Neutrophil (primary cell): ENCODE measurements around the gene GEMIN5.

Experiments
- H3K27ac ChIP-seq: fragments of 200-600 bp; sonication (generic); 2 replicates; pipeline ENCODE4 v1.5.1; 2016; ENCODE audit warnings: mild to moderate bottlenecking, moderate library complexity
- H3K27me3 ChIP-seq: fragments of 200-600 bp; sonication (generic); 2 replicates; pipeline ENCODE4 v1.6.0; 2016; ENCODE audit warnings: mild to moderate bottlenecking
- H3K36me3 ChIP-seq: fragments of 200-600 bp; sonication (generic); 2 replicates; pipeline ENCODE4 v1.5.1; 2017
- H3K4me1 ChIP-seq, 2 experiments: fragments of 200-600 bp in 1 of 2; sonication (generic) in 1 of 2; 1 replicate in 1 of 2; 2 replicates in 1 of 2; pipeline versions ENCODE4 v1.5.1 to v1.6.1; 2013 to 2016; ENCODE audit warnings: low read depth in 1 of 2, low read length in 1 of 2, mild to moderate bottlenecking in 1 of 2, moderate library complexity in 1 of 2; ENCODE audit not compliant: control insufficient read depth in 1 of 2, insufficient read depth in 1 of 2
- H3K4me3 ChIP-seq, 2 experiments: fragments of 200-600 bp in 1 of 2; sonication (generic) in 1 of 2; 1 replicate in 1 of 2; 2 replicates in 1 of 2; pipeline ENCODE4 v1.5.1; 2013 to 2016; ENCODE audit warnings: low read depth in 1 of 2, low read length in 1 of 2, mild to moderate bottlenecking in 1 of 2, moderate library complexity in 1 of 2
- H3K9me3 ChIP-seq: fragments of 200-600 bp; sonication (generic); 2 replicates; pipeline ENCODE4 v1.5.1; 2016
- TF ChIP-seq, protein P1 (sequence below): fragments of 200-600 bp; sonication (generic); IDR thresholded peaks from 2 replicates; pipeline ENCODE4 v1.5.1; 2016; ENCODE audit warnings: antibody characterized with exemption

The GEMIN5 gene

DNA sequence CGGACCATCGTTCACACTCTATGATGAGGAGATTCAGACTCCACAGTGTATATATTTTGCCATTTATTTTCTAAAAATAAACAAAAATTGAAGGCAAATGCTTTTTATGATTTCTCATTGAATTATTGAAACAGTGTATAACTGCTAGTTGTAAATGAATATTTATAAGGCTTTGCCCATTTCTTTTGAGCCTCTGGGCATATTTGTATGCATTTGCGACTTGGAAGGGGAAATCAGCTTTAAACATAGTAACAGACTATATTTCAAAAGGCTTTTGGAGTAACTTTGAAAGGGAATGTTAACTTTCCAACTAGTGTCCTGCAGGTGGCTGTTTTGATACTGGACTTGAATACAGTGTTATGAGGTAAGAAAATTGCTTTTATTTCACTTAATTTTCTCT lies 28.9 kb upstream of the GEMIN5 start:
- Histone ChIP-seq H3K9me3 (no peaks in the 10 kb centered on the region), H3K27ac (no peak overlapping the region), H3K27me3 (no peaks in the 10 kb centered on the region), H3K4me3 (no peak overlapping the region), H3K36me3 (peaks cover 38% of the 10 kb centered on the region), H3K4me1 (no peaks in the 10 kb centered on the region)
- TF ChIP-seq, protein P1, sequence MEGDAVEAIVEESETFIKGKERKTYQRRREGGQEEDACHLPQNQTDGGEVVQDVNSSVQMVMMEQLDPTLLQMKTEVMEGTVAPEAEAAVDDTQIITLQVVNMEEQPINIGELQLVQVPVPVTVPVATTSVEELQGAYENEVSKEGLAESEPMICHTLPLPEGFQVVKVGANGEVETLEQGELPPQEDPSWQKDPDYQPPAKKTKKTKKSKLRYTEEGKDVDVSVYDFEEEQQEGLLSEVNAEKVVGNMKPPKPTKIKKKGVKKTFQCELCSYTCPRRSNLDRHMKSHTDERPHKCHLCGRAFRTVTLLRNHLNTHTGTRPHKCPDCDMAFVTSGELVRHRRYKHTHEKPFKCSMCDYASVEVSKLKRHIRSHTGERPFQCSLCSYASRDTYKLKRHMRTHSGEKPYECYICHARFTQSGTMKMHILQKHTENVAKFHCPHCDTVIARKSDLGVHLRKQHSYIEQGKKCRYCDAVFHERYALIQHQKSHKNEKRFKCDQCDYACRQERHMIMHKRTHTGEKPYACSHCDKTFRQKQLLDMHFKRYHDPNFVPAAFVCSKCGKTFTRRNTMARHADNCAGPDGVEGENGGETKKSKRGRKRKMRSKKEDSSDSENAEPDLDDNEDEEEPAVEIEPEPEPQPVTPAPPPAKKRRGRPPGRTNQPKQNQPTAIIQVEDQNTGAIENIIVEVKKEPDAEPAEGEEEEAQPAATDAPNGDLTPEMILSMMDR = no peak

DNA sequence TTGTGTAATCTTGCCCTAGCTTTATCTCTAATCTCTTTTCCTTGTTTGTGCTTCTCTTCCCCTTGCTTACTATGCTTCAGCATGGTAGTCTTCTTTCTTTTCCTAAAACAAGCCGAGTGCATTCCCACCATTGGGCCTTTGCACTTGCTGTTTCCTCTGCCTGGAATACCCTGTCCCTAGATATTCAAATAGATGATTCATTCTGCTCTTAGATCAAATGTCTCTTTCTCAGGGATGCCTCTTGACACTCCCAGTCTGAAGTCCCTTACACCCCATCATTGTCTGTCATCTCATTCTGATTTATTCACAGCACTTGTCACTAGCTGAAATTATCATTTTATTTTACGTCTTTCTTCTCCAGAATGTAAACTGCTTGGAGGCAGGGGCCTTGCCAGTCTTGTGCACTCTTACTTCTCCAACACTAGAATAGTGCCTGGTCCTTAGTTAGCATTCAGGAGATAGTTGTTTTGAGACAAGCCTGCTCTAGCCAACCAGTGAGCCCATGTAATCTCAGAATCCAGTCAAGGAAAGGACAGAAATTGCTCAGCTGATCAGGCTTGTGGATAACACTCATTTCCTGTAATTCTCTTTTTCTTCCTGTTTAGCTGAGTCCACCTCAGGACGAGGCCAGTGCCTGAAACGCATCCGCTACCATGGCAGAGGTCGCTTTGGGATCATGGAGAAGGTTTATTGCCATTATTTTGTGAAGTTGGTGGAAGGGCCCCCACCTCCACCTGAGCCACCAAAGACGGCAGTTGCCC lies 28.2 kb upstream of the GEMIN5 start:
- peaks cover 44% of the 10 kb centered on the region for H3K36me3 ChIP-seq
- H3K4me3 ChIP-seq = no peak overlapping the region
- H3K4me1 ChIP-seq = no peaks in the 10 kb centered on the region
- no peaks in the 10 kb centered on the region for H3K9me3 ChIP-seq
- H3K27me3 ChIP-seq = no peaks in the 10 kb centered on the region
- H3K27ac ChIP-seq = no peak overlapping the region
- TF ChIP-seq, protein P1 = no peak

DNA sequence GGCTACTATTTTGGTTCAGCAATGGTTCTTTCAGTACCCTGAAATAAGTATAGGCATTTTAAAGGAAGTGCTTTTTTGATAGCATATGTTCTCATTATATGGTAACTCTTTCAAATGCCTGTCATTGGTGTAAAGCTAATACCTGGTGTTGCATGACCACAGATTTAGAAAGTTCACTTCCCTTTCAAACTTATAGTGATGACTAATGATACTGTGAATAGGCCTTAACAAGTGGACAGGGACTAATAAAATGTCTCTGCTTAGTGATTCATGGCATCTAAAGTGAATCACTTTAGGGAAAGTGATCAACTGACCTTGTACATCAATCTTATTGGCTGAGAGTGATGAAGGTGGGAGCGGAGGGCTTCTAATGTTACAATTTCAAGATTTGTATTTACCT lies 24.5 kb upstream of the GEMIN5 start:
- Histone ChIP-seq H3K27ac (no peak overlapping the region), H3K4me3 (no peak overlapping the region), H3K27me3 (no peaks in the 10 kb centered on the region), H3K4me1 (no peaks in the 10 kb centered on the region), H3K9me3 (no peaks in the 10 kb centered on the region), H3K36me3 (peaks cover 66% of the 10 kb centered on the region)
- TF ChIP-seq, protein P1 = no peak

DNA sequence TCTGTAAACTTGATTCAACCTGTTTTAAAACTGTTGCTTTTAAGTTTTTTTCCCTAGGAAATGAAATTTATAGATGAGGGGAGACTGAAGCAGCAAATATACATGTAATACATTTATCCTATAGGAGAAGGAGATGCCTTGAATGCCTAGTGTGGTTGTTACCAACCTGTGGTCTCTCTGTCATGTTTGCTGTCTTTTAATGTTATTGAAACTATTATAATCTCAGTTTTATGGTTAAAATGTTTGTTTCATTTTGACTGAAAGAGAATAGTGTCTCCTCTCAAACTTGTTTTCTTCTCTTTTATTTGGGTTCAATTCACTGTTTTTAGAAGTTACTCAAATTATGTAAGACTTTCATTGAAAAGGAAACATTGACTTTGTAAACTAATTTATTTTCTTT lies 18.7 kb upstream of the GEMIN5 start:
- no peaks in the 10 kb centered on the region for H3K27me3 ChIP-seq
- peaks cover 49% of the 10 kb centered on the region for H3K36me3 ChIP-seq
- TF ChIP-seq, protein P1 = no peak
- no peak overlapping the region for H3K27ac ChIP-seq
- no peaks in the 10 kb centered on the region for H3K9me3 ChIP-seq
- H3K4me3 ChIP-seq = no peak overlapping the region
- H3K4me1 ChIP-seq = no peaks in the 10 kb centered on the region

DNA sequence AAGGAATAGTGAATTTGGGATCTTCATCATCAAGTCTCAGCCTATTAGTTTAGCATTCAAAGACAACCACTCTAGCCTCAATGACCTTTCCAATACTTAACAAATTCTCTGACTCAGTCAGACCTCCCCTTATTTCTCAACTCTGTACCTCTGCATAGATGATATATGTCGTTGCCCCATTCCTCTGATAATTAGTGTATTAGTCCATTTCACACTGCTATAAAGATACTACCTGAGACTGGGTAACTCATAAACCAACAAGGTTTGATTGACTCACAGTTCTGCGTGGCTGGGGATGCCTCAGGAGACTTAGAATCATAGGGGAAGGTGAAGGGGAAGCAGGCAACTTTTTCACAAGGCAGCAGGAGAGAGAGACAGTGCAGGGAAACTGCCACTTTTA lies 11.8 kb upstream of the GEMIN5 start:
- no peaks in the 10 kb centered on the region for H3K9me3 ChIP-seq
- no peak overlapping the region for H3K4me3 ChIP-seq
- TF ChIP-seq, protein P1 = no peak
- H3K4me1 ChIP-seq = no peaks in the 10 kb centered on the region
- no peaks in the 10 kb centered on the region for H3K36me3 ChIP-seq
- no peak overlapping the region for H3K27ac ChIP-seq
- no peaks in the 10 kb centered on the region for H3K27me3 ChIP-seq
